22Rv1 (cell line): ENCODE data around the gene IL1RL1.

Experiments used
- ZFX ChIP-seq: fragments of 450-650 bp; IDR thresholded peaks from 2 replicates; pipeline ENCODE4 v1.6.1; 2017; ENCODE audit warnings: antibody characterized with exemption, borderline replicate concordance
- TF ChIP-seq, protein P1 (sequence below): fragments of 450-650 bp; IDR thresholded peaks from 2 replicates; pipeline ENCODE4 v1.5.1; 2017; ENCODE audit warnings: mild to moderate bottlenecking

- TF ChIP-seq, protein P1, sequence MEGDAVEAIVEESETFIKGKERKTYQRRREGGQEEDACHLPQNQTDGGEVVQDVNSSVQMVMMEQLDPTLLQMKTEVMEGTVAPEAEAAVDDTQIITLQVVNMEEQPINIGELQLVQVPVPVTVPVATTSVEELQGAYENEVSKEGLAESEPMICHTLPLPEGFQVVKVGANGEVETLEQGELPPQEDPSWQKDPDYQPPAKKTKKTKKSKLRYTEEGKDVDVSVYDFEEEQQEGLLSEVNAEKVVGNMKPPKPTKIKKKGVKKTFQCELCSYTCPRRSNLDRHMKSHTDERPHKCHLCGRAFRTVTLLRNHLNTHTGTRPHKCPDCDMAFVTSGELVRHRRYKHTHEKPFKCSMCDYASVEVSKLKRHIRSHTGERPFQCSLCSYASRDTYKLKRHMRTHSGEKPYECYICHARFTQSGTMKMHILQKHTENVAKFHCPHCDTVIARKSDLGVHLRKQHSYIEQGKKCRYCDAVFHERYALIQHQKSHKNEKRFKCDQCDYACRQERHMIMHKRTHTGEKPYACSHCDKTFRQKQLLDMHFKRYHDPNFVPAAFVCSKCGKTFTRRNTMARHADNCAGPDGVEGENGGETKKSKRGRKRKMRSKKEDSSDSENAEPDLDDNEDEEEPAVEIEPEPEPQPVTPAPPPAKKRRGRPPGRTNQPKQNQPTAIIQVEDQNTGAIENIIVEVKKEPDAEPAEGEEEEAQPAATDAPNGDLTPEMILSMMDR: no peak
- no peak for TF ChIP-seq ZFX
Measured at GRCh38 chr2:102284611-102285010, 26.8 kb upstream of the IL1RL1 start.
